K562 (cell line): ENCODE results near the gene LY6G6C. TPM values are rescaled to one million over a fixed set of nuclear protein-coding genes. Genes with fewer than 3 reads are reported as not detected.

ENCODE experiments used
- ATAC-seq: fragments of 200-7000 bp; cut with Tn5 transposase; 3 replicates; pipeline ENCODE4 v1.9.1; 2020; ENCODE audit warnings: moderate library complexity
- BruUV-seq: library from RNA; stranded (reverse); fragments of 400-500 nt; replicated peaks from 2 replicates; lab custom pipeline; 2021; lab: Mats Ljungman, UMichigan
- CTCF ChIA-PET: fragments of 300-600 bp; formaldehyde crosslinking; extraction: SDS; loops from one replicate; lab custom pipeline; 2021; ENCODE audit warnings: low intra/inter-chr PET ratio; lab: Yijun Ruan, JAX
- POLR2A ChIA-PET: fragments of 300-600, 350-650 bp; sonication (Branson Sonifier 250); formaldehyde crosslinking; extraction: SDS; loops from one replicate; lab custom pipeline; 2021; ENCODE audit warnings: antibody characterized with exemption, inconsistent platforms; lab: Yijun Ruan, JAX
- DNase-seq, 4 experiments: peaks; one replicate each; pipeline versions ENCODE4 v3.0.0 to v3.0.0-alpha.2; 2011 to 2018; ENCODE audit warnings: low spot score in 3 of 4, mixed read lengths in 3 of 4; ENCODE audit errors: extremely low read depth in 1 of 4
- FAIRE-seq: peaks from 2 replicates; lab custom pipeline; 2011; peaks lifted over from hg19 to GRCh38; lab: Jason Lieb, UNC
- H2AFZ ChIP-seq: 2 replicates; pipeline ENCODE4 v1.6.0; 2011; ENCODE audit warnings: low read depth, low read length, control low read depth, inconsistent platforms
- H3K27ac ChIP-seq: fragments of 200-600 bp; 3 replicates; pipeline ENCODE4 v1.8.0; 2011; ENCODE audit warnings: low read depth, mild to moderate bottlenecking, control low read depth, inconsistent platforms, low read length, moderate library complexity, mixed read lengths; ENCODE audit errors: extremely low read depth
- H3K27me3 ChIP-seq, 2 experiments: fragments of 300-600 bp in 1 of 2; 2 replicates in 1 of 2; 3 replicates in 1 of 2; pipeline versions ENCODE4 v1.6.0 to v1.8.0; 2011; ENCODE audit warnings: inconsistent platforms in 2 of 2, low read length in 2 of 2, mild to moderate bottlenecking in 1 of 2, mixed read lengths in 1 of 2, moderate library complexity in 1 of 2; ENCODE audit not compliant: control insufficient read depth in 2 of 2, insufficient read depth in 2 of 2
- H3K36me3 ChIP-seq: fragments of 300-600 bp; 3 replicates; pipeline ENCODE4 v1.8.0; 2011; ENCODE audit warnings: mild to moderate bottlenecking, low read length, inconsistent platforms; ENCODE audit not compliant: control insufficient read depth, insufficient read depth
- H3K4me1 ChIP-seq, 2 experiments: fragments of 200-600 bp in 1 of 2; replicated peaks in 1 of 2; 2 replicates in 1 of 2; 3 replicates in 1 of 2; pipeline versions ENCODE4 v1.5.1 to v1.8.0; 2011; ENCODE audit warnings: inconsistent platforms in 2 of 2, low read length in 2 of 2, mild to moderate bottlenecking in 1 of 2, mixed read lengths in 1 of 2, moderate library complexity in 1 of 2; ENCODE audit not compliant: control insufficient read depth in 2 of 2, insufficient read depth in 2 of 2
- H3K4me2 ChIP-seq: 2 replicates; pipeline ENCODE4 v1.6.1; 2011; ENCODE audit warnings: low read length, control low read depth, inconsistent platforms, mixed read lengths; ENCODE audit not compliant: insufficient read depth
- H3K4me3 ChIP-seq: fragments of 200-600 bp; sonication (generic), shearing (Covaris generic); 2 replicates; pipeline ENCODE4 v1.5.1; 2016; ENCODE audit warnings: control low read depth, inconsistent platforms
- H3K79me2 ChIP-seq: fragments of 200-600 bp; 3 replicates; pipeline ENCODE4 v1.8.0; 2011; ENCODE audit warnings: low read length, inconsistent platforms; ENCODE audit not compliant: control insufficient read depth, insufficient read depth
- H3K9ac ChIP-seq, 2 experiments: 2 replicates each; pipeline versions ENCODE4 v1.6.0 to v1.6.1; 2011; ENCODE audit warnings: low read depth in 2 of 2, low read length in 2 of 2, control low read depth in 1 of 2, inconsistent platforms in 1 of 2, mild to moderate bottlenecking in 1 of 2, mixed read lengths in 1 of 2; ENCODE audit not compliant: insufficient read depth in 1 of 2
- H3K9me1 ChIP-seq: one replicate; pipeline ENCODE4 v1.6.0; 2011; ENCODE audit warnings: inconsistent platforms, mild to moderate bottlenecking, low read length, moderate library complexity; ENCODE audit not compliant: control insufficient read depth, insufficient read depth
- H3K9me3 ChIP-seq: replicated peaks from 2 replicates; pipeline ENCODE4 v1.5.1; 2011; ENCODE audit warnings: low read depth, low read length, inconsistent platforms; ENCODE audit not compliant: control insufficient read depth, insufficient read depth
- H4K20me1 ChIP-seq: replicated peaks from 2 replicates; pipeline ENCODE4 v1.6.1; 2011; ENCODE audit warnings: low read length, inconsistent platforms, mixed read lengths; ENCODE audit not compliant: control insufficient read depth, insufficient read depth
- ARNT ChIP-seq, 2 experiments: fragments of 450-650 bp; IDR thresholded peaks; 2 replicates each; pipeline ENCODE4 v1.6.1; 2016; ENCODE audit warnings: mild to moderate bottlenecking in 1 of 2
- ATF1 ChIP-seq, 2 experiments: fragments of 450-650 bp in 1 of 2; IDR thresholded peaks; 2 replicates each; pipeline ENCODE4 v1.6.1; 2016; ENCODE audit warnings: missing compliant biosample characterization in 1 of 2, missing genetic modification characterization in 1 of 2
- BRD4 ChIP-seq: fragments of 200-600 bp; sonication (generic); IDR thresholded peaks from 2 replicates; pipeline ENCODE4 v1.6.1; 2017; ENCODE audit warnings: inconsistent platforms
- CBFA2T3 ChIP-seq: fragments of 450-650 bp; IDR thresholded peaks from 2 replicates; pipeline ENCODE4 v1.6.1; 2017
- CBX5 ChIP-seq: IDR thresholded peaks from 2 replicates; pipeline ENCODE4 v1.6.1; 2014; ENCODE audit warnings: low read depth, borderline replicate concordance
- EWSR1 ChIP-seq: fragments of 450-650 bp; IDR thresholded peaks from 2 replicates; pipeline ENCODE4 v1.6.1; 2018; ENCODE audit warnings: borderline replicate concordance, mild to moderate bottlenecking, low read depth, moderate library complexity; ENCODE audit not compliant: partially characterized antibody
- HOMEZ ChIP-seq: fragments of 250-450 bp; sonication (Bioruptor Pico); IDR thresholded peaks from 2 replicates; pipeline ENCODE4 v1.4.0; 2020; ENCODE audit warnings: mild to moderate bottlenecking, moderate library complexity
- MCM3 ChIP-seq: fragments of 450-650 bp; IDR thresholded peaks from 2 replicates; pipeline ENCODE4 v1.6.1; 2016
- MYBL2 ChIP-seq, 2 experiments: fragments of 450-650 bp in 1 of 2; sonication (generic) in 1 of 2; formaldehyde crosslinking in 1 of 2; IDR thresholded peaks; 2 replicates each; pipeline versions ENCODE4 v1.6.1 to v1.8.1; 2017 to 2022; ENCODE audit warnings: borderline replicate concordance in 1 of 2, inconsistent platforms in 1 of 2, low read depth in 1 of 2, mild to moderate bottlenecking in 1 of 2, missing genetic modification reagents in 1 of 2, moderate library complexity in 1 of 2
- NFIC ChIP-seq: fragments of 450-650 bp; IDR thresholded peaks from 2 replicates; pipeline ENCODE4 v1.6.1; 2017; ENCODE audit warnings: mild to moderate bottlenecking, inconsistent platforms
- RBM34 ChIP-seq: fragments of 200-400 bp; formaldehyde crosslinking; IDR thresholded peaks from 2 replicates; pipeline ENCODE4 v1.6.1; 2018; ENCODE audit warnings: low read length, borderline replicate concordance; ENCODE audit not compliant: insufficient read depth
- SMAD3 ChIP-seq: fragments of 450-650 bp; formaldehyde crosslinking; conservative IDR thresholded peaks from 2 replicates; pipeline ENCODE4 v1.4.0; 2020; ENCODE audit warnings: mild to moderate bottlenecking
- SP2 ChIP-seq: IDR thresholded peaks from 2 replicates; pipeline ENCODE4 v1.6.1; 2011; ENCODE audit warnings: mild to moderate bottlenecking, low read depth, low read length, moderate library complexity; ENCODE audit not compliant: poor library complexity, severe bottlenecking; ENCODE audit errors: extremely low read depth
- SPI1 ChIP-seq: IDR thresholded peaks from 2 replicates; pipeline ENCODE4 v1.6.1; 2011; ENCODE audit warnings: low read depth, low read length, control low read depth, borderline replicate concordance
- TCF3 ChIP-seq: sonication (generic); formaldehyde crosslinking; IDR thresholded peaks from 2 replicates; pipeline ENCODE4 v1.4.0; 2020; ENCODE audit warnings: mild to moderate bottlenecking, missing genetic modification reagents
- ZNF174 ChIP-seq: fragments of 250-450 bp; sonication (Bioruptor Pico); IDR thresholded peaks from 2 replicates; pipeline ENCODE4 v1.4.0; 2020; ENCODE audit warnings: mild to moderate bottlenecking
- ZNF217 ChIP-seq: sonication (generic); formaldehyde crosslinking; IDR thresholded peaks from 2 replicates; pipeline ENCODE4 v1.8.0; 2022; ENCODE audit warnings: mild to moderate bottlenecking, missing genetic modification reagents
- ZNF436 ChIP-seq: fragments of 250-450, 450-650 bp; sonication (Bioruptor Pico); formaldehyde crosslinking; IDR thresholded peaks from 2 replicates; pipeline ENCODE4 v1.7.0; 2020; ENCODE audit warnings: mild to moderate bottlenecking
- ZNF445 ChIP-seq: fragments of 250-450 bp; sonication (Bioruptor Pico); IDR thresholded peaks from 2 replicates; pipeline ENCODE4 v1.4.0; 2020; ENCODE audit warnings: low read depth, mild to moderate bottlenecking, moderate library complexity
- ZNF583 ChIP-seq: fragments of 250-450 bp; sonication (Bioruptor Pico); IDR thresholded peaks from 2 replicates; pipeline ENCODE4 v1.4.0; 2020
- WGBS: fragments of 100-300 bp; shearing (Covaris generic); methylation state at CpG from one replicate; pipeline ENCODE4 v1.1.6; 2016; ENCODE audit warnings: low coverage, mixed read lengths; ENCODE audit not compliant: insufficient coverage; ENCODE audit errors: missing lambda C conversion rate; 5-methylcytosine and 5-hydroxymethylcytosine counted together
- in situ Hi-C: fragments of 300-500 bp; cut with MboI; formaldehyde crosslinking; loops from 4 replicates; pipeline ENCODE4 v1.15.0; 2018; ENCODE audit warnings: inconsistent platforms, mixed read lengths
- intact Hi-C: fragments of 100-400 bp; cut with micrococcal nuclease; formaldehyde crosslinking; loops from 2 replicates; pipeline ENCODE4 v1.14.2; 2022
- polyA plus RNA-seq, 8 experiments: library from polyadenylated mRNA; depleted of rRNA in 4 of 8; stranded (reverse) in 5 of 8; unstranded in 3 of 8; fragments of >200 nt; fragmentation: Nextera tagmentation in 2 of 8; fragmentation: Illumina TruSeq in 1 of 8; extraction: Ambion mirVana in 2 of 8; extraction: Trizol in 1 of 8; gene quantifications; 2 replicates each; pipeline versions ENCODE4 v1.2.1 to v1.2.3, GENCODE V29; 2011 to 2014; ENCODE audit warnings: inconsistent platforms in 1 of 8, missing spikeins in 1 of 8
- total RNA-seq, 7 experiments: library from RNA; depleted of rRNA in 6 of 7; stranded (reverse); fragments of >200 nt in 6 of 7; fragmentation: Illumina TruSeq in 2 of 7; extraction: Trizol in 2 of 7; gene quantifications; 2 replicates each; pipeline versions ENCODE4 v1.2.1 to v1.2.3, GENCODE V29; 2011 to 2021; ENCODE audit warnings: low replicate concordance in 1 of 7

The LY6G6C gene
- total and polyA plus RNA-seq, 9 of the 15 experiments (the other 6 are each of a cell fraction or from before 2014, with no cell fraction given), result 0.06 to 0.20 TPM; not detected in 7

DNA sequence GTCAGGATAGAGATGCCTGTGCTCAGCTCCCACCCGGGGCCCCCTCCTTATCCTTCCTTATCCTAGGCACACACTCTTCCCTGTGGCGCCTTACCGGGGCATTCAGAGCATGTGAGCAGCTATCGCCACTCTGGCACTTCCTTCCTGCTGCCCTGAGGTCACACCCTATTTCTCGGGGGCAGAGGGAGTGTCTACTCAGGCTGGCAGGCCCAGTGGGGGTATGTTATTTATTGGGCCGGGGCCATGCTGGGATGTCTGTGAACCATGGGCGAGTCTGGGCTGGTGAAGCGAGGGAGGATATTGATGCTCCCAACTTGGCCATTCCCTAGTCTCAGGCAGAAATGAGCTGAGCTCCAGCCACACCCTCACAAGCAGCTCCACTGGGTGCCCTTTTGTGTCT, 10.3 kb downstream of the LY6G6C start:
- H3K36me3 ChIP-seq, result no peaks in the 10 kb centered on the region
- no peak overlapping the region for H3K4me3 ChIP-seq
- no peak for FAIRE-seq
- peak in 2 of 4 experiments; percentile 50 to 55 for DNase-seq
- no TSS peak for BruUV-seq
- in situ Hi-C loops (no loop called here), intact Hi-C loops (no loop called here)
- H2AFZ ChIP-seq, result peak overlapping the region; percentile 58
- H3K79me2 ChIP-seq, result no peaks in the 10 kb centered on the region
- peak overlapping the region in 1 of 2 experiments; percentile 73; a peak in 2 of 4 replicates for H3K9ac ChIP-seq
- H3K9me3 ChIP-seq, result no peaks in the 10 kb centered on the region
- H3K4me1 ChIP-seq, result peaks cover 33 to 48% of the 10 kb centered on the region in 2 experiments
- no peak overlapping the region for H3K27ac ChIP-seq
- 34% methylated on average over 8 of the region's 8 CpGs for WGBS
- no peaks in the 10 kb centered on the region for H4K20me1 ChIP-seq
- no peaks in the 10 kb centered on the region for H3K9me1 ChIP-seq
- H3K27me3 ChIP-seq, result no peaks in the 10 kb centered on the region
- POLR2A ChIA-PET, result interaction anchor here (0.7 to 12.4 kb wide), 9 partner anchors 8 to 261 kb away, joined by 3 to 223 read pairs (median 4); partner anchors contain the start of genes ABHD16A, DDAH2, DXO and GPANK1
- peak; percentile 3; the same call in 1 of the 3 replicates for ATAC-seq
- peak overlapping the region; percentile 9; the same call in 1 of the 2 replicates for H3K4me2 ChIP-seq
- CTCF ChIA-PET, result no interaction called here
- TF ChIP-seq MYBL2 (IDR thresholded peaks at IDR 0.05; ENCODE audit: low read depth), result no peak
- TF ChIP-seq MYBL2 (CRISPR knock-in tag; IDR thresholded peaks at IDR 0.05; ENCODE audit: borderline replicate concordance), result no peak
- no peak for TF ChIP-seq SMAD3 (CRISPR knock-in tag)
- TF ChIP-seq ZNF583 (CRISPR knock-in tag), result no peak
- TF ChIP-seq ARNT (IDR thresholded peaks at IDR 0.05), result no peak
- no peak for TF ChIP-seq BRD4
- no peak for TF ChIP-seq ZNF174
- no peak for TF ChIP-seq ZNF217
- no peak for TF ChIP-seq ZNF445 (CRISPR knock-in tag)
- no peak for TF ChIP-seq HOMEZ (CRISPR knock-in tag)
- no peak for TF ChIP-seq NFIC
- peak; percentile 68 for TF ChIP-seq CBFA2T3
- peak; percentile 52; the same call in 1 of the 2 replicates for TF ChIP-seq TCF3 (CRISPR knock-in tag)
- peak; percentile 56; the same call in 1 of the 2 replicates for TF ChIP-seq SPI1
- no peak for TF ChIP-seq SP2
- TF ChIP-seq MCM3, result no peak
- TF ChIP-seq ATF1 (CRISPR knock-in tag; IDR thresholded peaks at IDR 0.05), result no peak
- TF ChIP-seq ATF1 (tag; IDR thresholded peaks at IDR 0.05), result no peak
- no peak for TF ChIP-seq EWSR1
- TF ChIP-seq CBX5, result no peak
- TF ChIP-seq ZNF436 (CRISPR knock-in tag), result no peak
- no peak for TF ChIP-seq RBM34
